Testis (tissue), 2 donors: ENCODE results near the gene CNOT10.

ENCODE experiments used
- CTCF ChIP-seq, 3 experiments: fragments of 450-650 bp in 2 of 3; fragments of 200-600 bp in 1 of 3; sonication (generic) in 1 of 3; IDR thresholded peaks; one replicate each; pipeline ENCODE4 v1.5.1; 2016 to 2019; ENCODE audit warnings: antibody characterized with exemption in 3 of 3, mild to moderate bottlenecking in 2 of 3, moderate library complexity in 1 of 3
- POLR2A ChIP-seq: fragments of 450-650 bp; IDR thresholded peaks from one replicate; pipeline ENCODE4 v1.6.1; 2017; ENCODE audit warnings: antibody characterized with exemption, mild to moderate bottlenecking, moderate library complexity

- no peak for TF ChIP-seq CTCF (IDR thresholded peaks at IDR 0.05)
- no peak for TF ChIP-seq POLR2A
Observed at GRCh38 chr3:32734756-32735155, 49.8 kb downstream of the CNOT10 start.
